Tibial nerve (tissue), 4 donors: ENCODE measurements around the gene MAPT.

ENCODE experiments used
- CTCF ChIP-seq, 5 experiments: fragments of 200-600 bp in 3 of 5; fragments of 450-650 bp in 2 of 5; sonication (generic) in 3 of 5; IDR thresholded peaks; one replicate each; pipeline ENCODE4 v1.5.1; 2016 to 2019; ENCODE audit warnings: antibody characterized with exemption in 5 of 5, mild to moderate bottlenecking in 3 of 5, moderate library complexity in 2 of 5
- EP300 ChIP-seq, 2 donors: sonication (generic); formaldehyde crosslinking; IDR thresholded peaks; one replicate each; pipeline ENCODE4 v1.6.1; 2017; ENCODE audit warnings: antibody characterized with exemption in 2 of 2, mild to moderate bottlenecking in 1 of 2
- POLR2A ChIP-seq, 2 donors: fragments of 450-650 bp; IDR thresholded peaks; one replicate each; pipeline ENCODE4 v1.6.1; 2017; ENCODE audit warnings: antibody characterized with exemption in 2 of 2, mild to moderate bottlenecking in 2 of 2, moderate library complexity in 2 of 2

GRCh38 chr17:45940826-45941225 is 46.5 kb downstream of the MAPT start:
- TF ChIP-seq CTCF (IDR thresholded peaks at IDR 0.05) (no peak), POLR2A (IDR thresholded peaks at IDR 0.05) (no peak), EP300 (IDR thresholded peaks at IDR 0.05) (no peak)
